IPS-18a (cell line): Measurements from ENCODE around the gene PCNP.
"Not testable (repeated sequence)": the region's sequence is repeated elsewhere in the genome, so short reads cannot be mapped to it uniquely, and the experiment has no call there.

ENCODE experiments used
- H3K27ac ChIP-seq: one replicate; pipeline ENCODE4 v1.5.1; 2013; ENCODE audit warnings: low read length
- H3K27me3 ChIP-seq: one replicate; pipeline ENCODE4 v1.6.1; 2013; ENCODE audit warnings: mild to moderate bottlenecking, low read length; ENCODE audit not compliant: control insufficient read depth, insufficient read depth
- H3K36me3 ChIP-seq: one replicate; pipeline ENCODE4 v1.6.1; 2013; ENCODE audit warnings: low read depth, low read length; ENCODE audit not compliant: control insufficient read depth
- H3K4me1 ChIP-seq: one replicate; pipeline ENCODE4 v1.6.1; 2013; ENCODE audit warnings: low read depth, low read length; ENCODE audit not compliant: control insufficient read depth
- H3K4me3 ChIP-seq: one replicate; pipeline ENCODE4 v1.5.1; 2013; ENCODE audit warnings: low read length
- H3K9ac ChIP-seq: one replicate; pipeline ENCODE4 v1.6.1; 2013; ENCODE audit warnings: mild to moderate bottlenecking, low read length, moderate library complexity
- H3K9me3 ChIP-seq: one replicate; pipeline ENCODE4 v1.6.1; 2013; ENCODE audit warnings: low read depth, low read length; ENCODE audit not compliant: control insufficient read depth

Gene PCNP

GRCh38 chr3:101619734-101620133, 45.8 kb downstream of the PCNP start:
- Histone ChIP-seq H3K4me3 (no peak overlapping the region), H3K27me3 (no peaks in the 10 kb centered on the region), H3K4me1 (no peaks in the 10 kb centered on the region), H3K36me3 (no peaks in the 10 kb centered on the region), H3K9me3 (no peaks in the 10 kb centered on the region), H3K9ac (no peak overlapping the region), H3K27ac (no peak overlapping the region)

- Histone ChIP-seq H3K9ac (no peak overlapping the region), H3K27ac (no peak overlapping the region), H3K36me3 (no peaks in the 10 kb centered on the region), H3K4me1 (no peaks in the 10 kb centered on the region), H3K9me3 (no peaks in the 10 kb centered on the region), H3K27me3 (no peaks in the 10 kb centered on the region), H3K4me3 (no peak overlapping the region)
Measured at GRCh38 chr3:101623656-101624055, 49.7 kb downstream of the PCNP start.

DNA sequence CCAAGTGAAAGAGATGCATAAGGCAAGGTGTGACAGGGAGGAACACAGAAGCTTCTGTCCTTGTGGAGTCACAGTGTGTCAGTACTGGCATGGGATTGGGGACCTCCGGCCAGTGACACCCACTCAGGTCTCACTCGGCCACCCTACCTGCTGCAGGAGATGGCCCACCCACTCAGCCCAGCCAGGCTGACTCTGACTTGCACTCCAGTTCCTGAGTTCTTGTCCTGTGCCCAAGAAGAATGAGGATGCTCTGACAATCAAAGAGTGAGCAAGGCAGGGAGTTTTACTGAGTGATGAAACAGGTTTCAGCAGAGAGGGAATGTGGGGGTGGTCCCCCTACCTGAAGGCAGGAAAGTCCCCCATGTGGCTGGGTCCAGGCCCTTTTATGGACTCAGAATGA, 50.9 kb downstream of the PCNP start:
- no peak overlapping the region for H3K9ac ChIP-seq
- H3K36me3 ChIP-seq, result no peaks in the 10 kb centered on the region
- H3K27ac ChIP-seq, result no peak overlapping the region
- no peaks in the 10 kb centered on the region for H3K27me3 ChIP-seq
- H3K4me1 ChIP-seq, result no peaks in the 10 kb centered on the region
- H3K4me3 ChIP-seq, result no peak overlapping the region
- no peaks in the 10 kb centered on the region for H3K9me3 ChIP-seq

- Histone ChIP-seq H3K27me3 (no peaks in the 10 kb centered on the region), H3K27ac (no peak overlapping the region), H3K9me3 (no peaks in the 10 kb centered on the region), H3K36me3 (no peaks in the 10 kb centered on the region), H3K4me1 (no peaks in the 10 kb centered on the region), H3K4me3 (no peak overlapping the region), H3K9ac (no peak overlapping the region)
Measured at GRCh38 chr3:101625879-101626278, 51.9 kb downstream of the PCNP start.

- no peaks in the 10 kb centered on the region for H3K27me3 ChIP-seq
Measured at GRCh38 chr3:101629219-101629618, 55.2 kb downstream of the PCNP start.

GRCh38 chr3:101631098-101631796, 57.3 kb downstream of the PCNP start:
- Histone ChIP-seq H3K36me3 (no peaks in the 10 kb centered on the region), H3K9me3 (no peaks in the 10 kb centered on the region), H3K4me3 (no peak overlapping the region), H3K9ac (no peak overlapping the region), H3K27me3 (no peaks in the 10 kb centered on the region), H3K4me1 (no peaks in the 10 kb centered on the region), H3K27ac (no peak overlapping the region)

More at GRCh38 chr3:101629219-101629618, 55.2 kb downstream of the PCNP start:
- Histone ChIP-seq H3K9ac (no peak overlapping the region), H3K4me1 (no peaks in the 10 kb centered on the region), H3K9me3 (no peaks in the 10 kb centered on the region), H3K4me3 (no peak overlapping the region), H3K27ac (no peak overlapping the region), H3K36me3 (no peaks in the 10 kb centered on the region)

DNA sequence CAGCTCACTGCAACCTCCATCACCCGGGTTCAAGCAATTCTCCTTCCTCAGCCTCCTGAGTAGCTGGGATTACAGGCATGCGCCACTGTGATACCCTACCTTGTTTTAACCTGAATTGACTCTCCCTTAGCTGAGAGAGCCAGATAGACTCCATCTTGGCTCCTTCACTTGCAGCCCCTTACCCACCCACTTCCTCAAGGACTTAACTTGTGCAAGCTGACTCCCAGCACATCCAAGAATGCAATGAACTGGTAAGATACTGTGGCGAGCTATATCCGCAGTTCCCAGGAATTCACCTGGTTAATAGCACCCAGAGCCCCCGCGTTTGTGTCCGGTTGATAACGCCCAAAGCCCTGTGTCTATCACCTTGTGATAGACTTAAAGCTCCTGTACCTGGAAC, 58.0 kb downstream of the PCNP start:
- H3K9me3 ChIP-seq, H3K27me3 ChIP-seq, H3K9ac ChIP-seq, H3K27ac ChIP-seq, H3K4me1 ChIP-seq, H3K36me3 ChIP-seq, H3K4me3 ChIP-seq: not testable (repeated sequence)

DNA sequence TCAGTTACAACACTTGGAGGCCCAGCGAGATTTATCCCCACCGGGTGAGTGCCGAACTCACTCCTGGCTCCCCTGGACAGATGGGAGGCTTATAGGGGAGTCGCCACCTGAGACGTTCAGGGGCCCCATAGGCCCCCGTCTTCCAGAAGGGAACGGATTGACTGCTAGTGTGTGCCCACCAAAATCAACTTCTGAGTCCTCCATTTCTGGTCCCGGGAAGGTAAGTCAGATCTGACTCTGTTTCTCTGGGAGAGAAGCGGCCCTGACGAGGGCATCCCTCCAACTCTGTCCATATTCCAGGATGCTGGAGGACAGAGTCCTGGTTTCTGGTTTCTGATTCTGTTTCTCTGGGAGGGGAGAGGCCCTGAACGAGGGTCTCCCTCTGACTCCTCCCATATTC, 58.6 kb downstream of the PCNP start:
- Histone ChIP-seq H3K27me3 (no peaks in the 10 kb centered on the region), H3K36me3 (no peaks in the 10 kb centered on the region), H3K4me1 (no peaks in the 10 kb centered on the region), H3K27ac (no peak overlapping the region), H3K4me3 (no peak overlapping the region), H3K9me3 (no peaks in the 10 kb centered on the region), H3K9ac (no peak overlapping the region)

- no peak overlapping the region for H3K4me3 ChIP-seq
- no peaks in the 10 kb centered on the region for H3K4me1 ChIP-seq
- H3K9ac ChIP-seq, result no peak overlapping the region
- H3K9me3 ChIP-seq, result no peaks in the 10 kb centered on the region
- no peaks in the 10 kb centered on the region for H3K27me3 ChIP-seq
- H3K36me3 ChIP-seq, result no peaks in the 10 kb centered on the region
- H3K27ac ChIP-seq, result no peak overlapping the region
Measured at GRCh38 chr3:101633186-101633585, 59.2 kb downstream of the PCNP start.

DNA sequence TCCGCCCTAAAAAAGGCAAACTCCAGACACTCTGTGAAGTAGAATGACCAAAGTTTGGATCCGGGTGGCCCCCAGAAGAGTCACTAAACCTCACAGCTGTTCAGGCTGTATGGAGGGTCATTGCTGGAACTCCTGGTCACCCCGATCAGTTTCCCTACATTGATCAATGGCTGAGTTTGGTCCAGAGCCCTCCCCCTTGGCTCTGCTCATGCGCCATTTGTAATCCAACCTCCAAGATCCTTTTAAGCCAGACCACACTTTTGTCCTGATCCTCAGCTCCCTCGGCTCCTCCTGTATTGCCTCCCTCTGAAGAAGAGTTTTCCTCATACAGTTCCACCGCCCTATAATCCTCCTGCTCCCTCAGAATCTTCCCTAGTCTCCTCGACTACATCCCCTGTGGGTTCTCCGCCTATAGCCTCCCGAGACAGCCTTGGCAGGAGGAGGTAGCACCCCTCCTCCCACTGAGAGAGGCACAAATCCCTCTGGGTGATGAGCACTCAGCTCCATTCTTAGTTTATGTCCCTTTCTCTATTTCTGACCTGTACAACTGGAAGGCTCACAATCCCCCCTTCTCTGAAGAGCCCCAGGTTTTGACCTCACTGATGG, 60.7 kb downstream of the PCNP start:
- Histone ChIP-seq H3K9me3 (no peaks in the 10 kb centered on the region), H3K27ac (no peak overlapping the region), H3K36me3 (no peaks in the 10 kb centered on the region), H3K27me3 (no peaks in the 10 kb centered on the region), H3K4me1 (no peaks in the 10 kb centered on the region), H3K4me3 (no peak overlapping the region), H3K9ac (no peak overlapping the region)

DNA sequence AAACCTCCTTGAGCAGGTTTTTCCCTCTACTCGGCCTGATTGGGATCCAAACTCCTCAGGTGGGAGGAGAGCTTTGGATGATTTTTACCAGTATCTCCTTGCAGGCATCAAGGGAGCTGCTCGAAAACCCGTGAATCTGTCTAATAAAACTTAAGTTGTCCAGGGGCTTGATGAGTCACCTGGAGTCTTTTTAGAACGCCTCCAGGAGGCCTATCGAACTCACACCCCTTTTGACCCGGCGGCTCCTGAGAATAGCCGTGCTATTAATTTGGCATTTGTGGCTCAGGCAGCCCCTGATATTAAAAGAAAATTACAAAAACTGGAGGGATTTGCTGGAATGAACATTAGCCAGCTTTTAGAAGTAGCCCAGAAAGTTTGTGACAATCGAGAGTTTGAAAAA, 61.4 kb downstream of the PCNP start:
- H3K9me3 ChIP-seq, result no peaks in the 10 kb centered on the region
- H3K9ac ChIP-seq, result no peak overlapping the region
- H3K27ac ChIP-seq, result no peak overlapping the region
- H3K4me1 ChIP-seq, result no peaks in the 10 kb centered on the region
- H3K36me3 ChIP-seq, result no peaks in the 10 kb centered on the region
- no peaks in the 10 kb centered on the region for H3K27me3 ChIP-seq
- H3K4me3 ChIP-seq, result no peak overlapping the region
